CD1c-positive myeloid dendritic cell (primary cell): ENCODE measurements around the gene VASP.

Experiments used
- DNase-seq: peaks from one replicate; pipeline ENCODE4 v3.0.0-alpha.2; 2016; ENCODE audit errors: extremely low spot score

VASP gene

DNA sequence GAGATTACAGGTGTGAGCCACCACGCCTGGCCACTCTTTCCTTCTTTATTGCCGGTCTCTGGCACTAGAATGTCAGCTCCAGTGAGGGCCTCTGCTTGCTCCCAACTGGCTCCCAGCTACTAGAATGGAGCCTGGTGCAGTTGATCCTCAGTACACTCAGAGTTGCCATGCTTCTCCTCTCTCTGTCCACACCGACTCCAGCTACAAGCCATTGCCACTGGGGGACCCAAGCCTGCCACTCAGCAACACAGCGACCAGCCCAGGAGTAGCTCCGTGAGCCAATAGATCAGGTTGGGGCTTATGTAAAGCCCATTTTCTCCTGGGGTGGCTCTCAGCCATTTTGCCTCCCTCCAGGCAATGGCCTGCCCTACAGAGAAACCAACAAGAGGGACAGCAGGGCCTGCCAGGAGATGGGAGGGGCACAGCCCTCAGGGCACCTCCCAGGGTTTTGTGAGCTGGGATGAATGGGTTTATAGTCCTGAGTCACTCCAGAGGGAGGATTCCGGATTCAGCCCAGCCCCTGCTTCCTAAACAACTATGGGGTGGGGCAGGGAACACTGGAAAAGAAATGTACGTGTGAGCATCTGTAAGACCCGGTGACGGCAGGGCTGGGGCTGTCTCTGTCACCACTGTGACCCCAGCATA lies 40.8 kb downstream of the VASP start:
- no peak for DNase-seq

DNA sequence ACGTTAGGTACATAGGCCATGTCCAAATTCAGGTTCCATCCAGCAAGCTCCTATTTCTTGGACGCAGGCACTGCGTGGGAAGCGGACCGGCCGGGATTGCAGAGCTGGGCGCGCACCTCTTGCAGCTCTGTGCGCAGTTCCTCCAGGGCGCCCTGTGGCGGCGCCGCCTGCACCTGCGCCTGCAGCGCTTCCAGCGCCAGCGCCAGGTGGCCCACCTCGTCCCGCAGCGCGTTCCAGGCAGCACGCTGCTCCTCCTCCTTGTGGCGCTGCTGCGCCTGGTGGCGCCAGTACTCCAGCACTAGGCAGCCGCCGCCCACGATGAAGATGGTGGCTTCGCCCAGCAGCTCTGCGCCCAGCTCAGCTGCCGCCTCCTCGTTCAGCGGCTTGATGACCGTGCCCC lies 46.2 kb downstream of the VASP start:
- no peak for DNase-seq

DNA sequence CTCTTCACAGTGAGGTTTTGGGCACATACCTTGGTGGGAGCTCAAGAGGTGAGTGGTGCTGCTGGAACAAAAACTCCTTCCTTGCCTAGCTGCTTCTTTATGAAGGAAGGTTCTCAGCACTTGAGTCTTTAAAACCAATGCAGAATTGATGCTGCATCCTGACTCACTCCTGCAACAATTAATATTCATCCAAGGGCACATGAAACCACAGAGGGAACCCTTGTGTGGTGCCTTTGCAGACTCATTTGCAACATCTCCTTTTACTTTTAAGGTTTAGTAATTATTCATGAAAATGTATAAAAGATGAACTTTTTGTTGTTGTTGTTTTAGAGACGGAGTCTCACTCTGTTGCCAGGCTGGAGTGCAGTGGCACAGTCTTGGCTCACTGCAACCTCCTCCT lies 47.2 kb downstream of the VASP start:
- no peak for DNase-seq

DNA sequence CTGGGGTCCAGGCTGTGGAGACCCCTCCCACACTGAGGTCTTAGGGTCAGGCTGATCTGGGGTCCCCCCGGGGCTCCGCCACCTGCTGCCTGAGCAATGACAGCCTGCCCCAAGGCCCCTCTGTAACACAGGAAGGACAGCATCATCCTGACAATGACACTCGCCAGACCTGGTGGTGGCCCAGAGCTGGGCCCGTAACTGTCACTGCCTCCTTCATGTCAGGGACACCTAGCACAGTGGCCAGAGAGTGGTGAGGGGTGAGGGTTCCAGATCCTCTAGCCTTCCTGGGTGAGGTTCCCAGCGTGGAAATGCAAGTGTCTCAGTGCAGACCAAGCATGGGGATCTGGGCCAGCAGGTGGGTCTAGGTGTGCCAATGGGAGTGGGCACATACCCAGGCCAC lies 49.6 kb downstream of the VASP start:
- no peak for DNase-seq

DNA sequence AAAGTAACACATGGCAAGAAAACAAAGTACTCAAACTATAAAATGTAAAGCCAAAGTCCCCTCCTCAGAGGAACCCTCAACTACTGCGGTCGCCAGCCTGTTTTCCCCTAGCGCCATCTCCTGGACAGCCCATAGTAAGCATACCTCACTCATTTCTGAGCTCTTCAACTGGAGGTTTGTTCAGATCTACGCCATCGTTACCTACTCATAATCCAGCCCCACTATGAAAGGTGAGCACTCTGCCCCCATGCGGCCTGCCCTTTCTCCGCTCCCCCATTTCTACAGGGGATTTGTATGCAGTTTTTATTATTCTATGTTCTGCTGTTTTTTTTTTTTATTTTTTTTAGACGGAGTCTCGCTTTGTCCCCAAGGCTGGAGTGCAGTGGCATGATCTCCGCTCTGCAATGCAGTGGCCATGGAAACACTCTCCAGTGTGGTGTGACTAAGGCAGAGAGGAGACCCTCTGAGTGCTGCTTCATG lies 51.2 kb downstream of the VASP start:
- DNase-seq, result peak; percentile 72

DNA sequence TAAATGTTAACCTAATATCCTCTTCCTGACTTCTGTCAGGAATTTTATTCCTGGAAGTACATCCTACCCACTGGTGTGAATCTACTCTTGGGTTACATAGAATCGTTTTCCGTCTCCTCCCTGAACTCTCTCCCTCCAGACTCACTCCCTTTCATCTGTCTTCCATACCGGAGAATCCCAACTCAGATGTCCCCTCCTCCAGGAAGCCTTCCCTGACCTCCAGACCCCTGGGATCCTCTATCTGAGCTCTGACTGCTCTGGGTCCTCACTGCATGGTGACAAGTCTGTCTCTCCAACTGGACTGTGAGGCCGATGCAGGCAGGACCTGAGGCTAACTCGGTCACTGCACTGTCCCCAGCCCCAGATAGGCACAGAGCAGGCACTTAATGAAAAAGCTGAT lies 52.8 kb downstream of the VASP start:
- DNase-seq, result no peak

DNA sequence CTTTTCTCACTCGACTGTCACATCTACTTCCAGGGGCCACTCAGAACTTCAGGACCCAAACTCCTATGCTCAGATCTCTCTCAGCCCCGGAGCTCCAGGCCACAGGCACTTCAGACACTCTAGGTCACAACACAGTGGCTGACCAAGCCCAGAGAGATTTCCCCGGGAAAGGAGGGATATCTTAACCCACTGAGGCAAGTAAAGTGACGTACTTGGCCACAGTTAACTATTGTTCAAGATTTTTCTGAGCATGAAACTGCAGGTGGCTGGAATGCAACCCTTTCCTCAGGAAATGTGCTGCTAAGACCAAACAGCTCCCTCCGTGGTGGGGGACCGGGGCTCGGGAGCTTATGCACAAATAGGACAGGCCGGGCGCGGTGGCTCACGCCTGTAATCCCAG lies 53.4 kb downstream of the VASP start:
- DNase-seq, result no peak

DNA sequence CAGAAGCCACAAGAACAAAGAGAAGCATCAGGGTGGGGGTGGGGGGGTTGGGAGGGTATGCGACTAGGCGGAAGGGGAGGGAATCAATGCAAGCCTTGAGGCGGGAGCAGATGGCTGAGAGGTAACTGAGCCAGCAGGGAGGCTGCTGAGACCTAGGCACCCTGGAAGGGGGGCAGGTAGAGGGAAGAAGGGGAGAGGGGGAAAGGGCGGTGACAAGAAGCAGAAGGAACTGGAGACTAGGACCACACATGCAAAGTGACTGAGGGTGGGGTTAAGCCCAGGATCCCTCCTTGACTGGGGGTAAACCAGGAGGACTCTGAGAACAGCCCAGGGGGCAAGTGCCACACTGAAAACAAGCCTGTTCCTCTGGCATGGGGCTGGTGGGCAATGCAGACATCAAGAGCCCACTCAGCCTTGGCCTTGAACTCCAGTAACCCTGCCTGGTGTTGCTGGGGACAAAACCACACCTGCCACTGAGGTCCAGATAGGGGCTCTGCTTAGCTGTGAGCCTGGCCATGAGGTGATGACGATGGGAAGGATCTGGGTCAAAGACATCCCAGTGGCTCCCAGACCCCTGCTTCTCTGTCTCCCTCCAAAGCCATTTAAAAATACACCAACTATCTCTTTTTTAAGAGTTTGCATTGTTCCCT lies 57.0 kb downstream of the VASP start:
- no peak for DNase-seq

DNA sequence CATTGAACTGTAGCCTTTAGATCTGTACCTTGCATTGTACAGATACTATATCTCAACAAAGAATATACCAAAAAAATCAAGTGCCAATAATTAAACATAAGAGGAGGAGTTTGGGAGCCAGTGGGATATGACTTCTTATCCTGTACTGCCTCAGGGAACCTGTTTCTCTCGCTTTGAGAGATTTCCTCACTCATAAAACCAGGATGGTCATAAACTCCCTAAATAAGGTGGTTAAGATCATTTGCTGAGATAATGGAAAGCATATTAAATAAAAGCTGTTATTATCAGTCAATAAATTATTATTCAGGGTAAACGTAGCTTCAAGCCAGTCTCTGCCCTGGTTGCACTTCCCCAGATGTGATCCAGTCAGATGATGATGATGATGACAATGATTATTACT lies 60.3 kb downstream of the VASP start:
- DNase-seq, result no peak

DNA sequence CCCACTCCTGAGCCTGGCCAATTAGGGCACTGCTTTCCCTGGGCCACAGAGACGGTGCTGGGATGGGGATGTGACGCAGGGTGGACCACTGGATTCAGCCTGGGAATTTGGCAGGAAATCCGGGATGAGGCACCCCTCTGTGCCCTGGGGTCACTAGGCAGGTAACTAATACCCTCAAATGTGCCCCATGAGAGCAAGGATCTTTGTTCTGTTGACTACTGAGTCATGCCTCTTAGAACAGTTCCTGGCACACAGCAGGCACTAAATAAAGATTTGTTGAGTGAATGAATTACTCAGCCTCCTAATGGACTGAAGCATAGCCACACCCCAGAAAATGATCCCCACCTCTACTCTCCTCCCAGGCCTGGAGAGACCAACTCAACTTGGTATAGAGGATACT lies 61.5 kb downstream of the VASP start:
- DNase-seq, result no peak

DNA sequence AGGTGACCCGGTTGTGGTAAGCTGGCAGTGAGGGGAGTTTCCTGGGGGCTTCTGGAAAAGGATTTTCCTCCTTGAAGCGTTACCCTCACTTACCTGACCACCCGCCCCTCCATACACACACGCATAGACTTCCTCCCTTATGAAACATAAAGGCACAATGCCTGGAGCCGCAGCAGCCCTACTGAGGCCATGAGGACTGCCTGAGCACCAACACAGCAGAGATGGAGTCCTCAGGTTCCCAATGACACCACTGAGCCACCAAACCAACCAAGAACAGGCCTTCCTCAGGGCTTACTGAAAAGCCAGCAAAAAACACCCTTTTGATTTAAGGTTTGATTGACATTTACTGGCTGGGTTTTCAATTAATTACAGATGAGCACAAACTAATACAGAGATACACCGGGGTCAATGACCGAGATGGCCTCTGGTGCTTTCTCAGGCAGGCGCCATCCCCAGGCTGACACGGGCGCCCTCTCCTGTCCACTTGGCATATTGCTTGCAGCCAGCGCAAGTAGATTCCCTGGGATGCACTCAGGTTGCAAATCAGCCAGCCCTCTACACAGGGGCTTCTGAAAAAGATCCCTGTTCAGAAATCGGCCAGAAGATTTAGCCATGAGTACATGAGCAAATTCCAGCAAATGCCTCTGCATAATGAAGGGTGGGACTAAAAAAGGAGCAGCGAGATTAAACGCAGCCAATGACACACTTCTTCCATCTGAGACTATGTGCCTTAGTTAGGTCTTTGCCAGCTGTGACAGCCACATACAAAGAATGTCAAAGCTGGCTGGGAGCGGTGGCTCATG lies 62.5 kb downstream of the VASP start:
- DNase-seq, result peak; percentile 59

DNA sequence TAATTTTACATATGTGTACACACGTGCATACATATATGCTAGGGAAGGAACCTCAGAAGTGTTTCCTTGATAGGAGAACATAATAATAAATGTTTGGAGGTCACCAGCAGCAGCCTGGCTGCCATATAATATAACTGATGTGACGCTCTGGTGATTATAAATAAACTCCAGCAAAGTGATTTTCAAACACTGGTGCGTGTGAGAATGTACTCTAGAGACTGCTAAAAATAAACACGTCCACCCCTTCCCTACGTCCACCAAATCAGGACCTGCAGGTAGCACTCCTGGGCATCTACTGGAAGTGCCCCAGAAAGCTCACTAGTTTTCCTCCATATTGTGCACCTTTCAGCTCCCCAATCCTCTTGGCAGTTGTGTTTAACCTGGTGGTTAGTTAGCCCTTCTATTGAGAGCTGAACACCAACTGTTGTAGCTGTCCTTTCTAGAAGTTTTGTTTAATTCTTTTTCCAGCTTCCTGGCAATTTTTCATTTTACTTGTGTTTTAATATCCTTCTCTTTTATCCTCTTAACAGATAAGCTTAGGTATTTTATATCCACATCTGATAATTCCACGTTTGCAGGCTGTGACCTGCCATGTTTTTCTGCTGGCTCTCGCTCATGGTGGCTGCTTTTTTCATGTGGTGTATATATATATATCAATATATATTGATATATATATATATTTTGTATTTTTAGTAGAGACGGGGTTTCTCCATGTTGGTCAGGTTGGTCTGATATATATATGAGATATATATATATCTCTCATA lies 64.4 kb downstream of the VASP start:
- no peak for DNase-seq

DNA sequence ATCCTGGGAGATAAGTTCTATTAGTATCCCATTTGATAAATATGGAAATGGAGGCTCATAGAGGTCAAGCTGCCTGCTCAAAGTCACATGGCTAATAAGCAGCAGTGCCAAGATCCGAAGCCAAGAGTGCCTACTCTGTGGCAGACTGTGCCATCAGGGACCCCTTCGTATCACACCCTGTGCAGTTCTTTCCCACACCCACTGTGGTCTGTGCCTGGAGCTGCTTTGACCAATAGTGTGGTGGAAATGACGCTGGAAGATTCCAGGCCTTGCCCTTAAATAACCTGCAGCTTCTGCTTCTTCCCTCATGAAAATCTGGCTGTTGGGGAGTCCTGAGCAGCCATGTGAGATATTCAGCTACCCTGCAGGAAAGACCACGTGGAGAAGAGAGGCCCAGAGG lies 67.2 kb downstream of the VASP start:
- no peak for DNase-seq

DNA sequence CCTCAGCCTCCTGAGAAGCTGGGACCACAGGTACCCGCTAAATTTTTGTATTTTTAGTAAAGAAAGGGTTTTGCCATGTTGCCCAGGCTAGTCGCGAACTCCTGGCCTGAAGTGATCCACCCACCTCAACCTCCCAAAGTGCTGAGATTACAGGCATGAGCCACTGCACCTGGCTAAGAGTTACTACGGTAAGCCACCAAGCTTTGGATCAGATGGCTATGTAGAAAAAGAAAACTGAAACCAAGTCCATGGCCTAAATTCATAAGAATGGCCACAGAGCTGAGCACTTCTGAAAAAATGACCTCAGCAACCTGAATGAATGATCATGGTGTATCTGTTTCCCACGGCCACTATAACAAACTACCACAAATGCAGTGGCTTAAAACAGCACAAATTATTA lies 67.9 kb downstream of the VASP start:
- DNase-seq, result no peak
